HCT116 (cell line): ENCODE measurements around the gene ZIC4. TPM values are rescaled to one million over a fixed set of nuclear protein-coding genes. Genes with fewer than 3 reads are reported as not detected.

Source experiments
- ATAC-seq: fragments of 200-7000 bp; cut with Tn5 transposase; 2 replicates; pipeline ENCODE4 v1.9.1; 2020; ENCODE audit warnings: mild to moderate bottlenecking, moderate library complexity
- BruUV-seq: library from RNA; stranded (reverse); fragments of 400-500 nt; replicated peaks from 2 replicates; lab custom pipeline; 2021; lab: Mats Ljungman, UMichigan
- CTCF ChIA-PET: fragments of 300-600 bp; sonication (Branson Sonifier 250); formaldehyde crosslinking; loops from one replicate; lab custom pipeline; 2021; ENCODE audit warnings: antibody characterized with exemption; lab: Charles Lee
- POLR2A ChIA-PET: fragments of 300-600, 350-600 bp; sonication (Branson Sonifier 250); formaldehyde crosslinking; loops from one replicate; lab custom pipeline; 2021; ENCODE audit warnings: antibody characterized with exemption; lab: Charles Lee
- RAD21 ChIA-PET, 2 experiments: fragments of 300-600 bp; sonication (Branson Sonifier 250); formaldehyde crosslinking; loops; one replicate each; lab custom pipeline; 2023; ENCODE audit warnings: low total read pairs in 2 of 2; ENCODE audit not compliant: uncharacterized antibody in 2 of 2, unreplicated experiment in 2 of 2, low non-redundant PET in 1 of 2; lab: Charles Lee
- DNase-seq: peaks from one replicate; pipeline ENCODE4 v3.0.0-alpha.2; 2010; ENCODE audit warnings: low read depth, low spot score
- H2AFZ ChIP-seq: fragments of 200-600 bp; shearing (Covaris generic), sonication (generic); 2 replicates; pipeline ENCODE4 v1.6.1; 2017; ENCODE audit warnings: low read depth, mixed run types, mixed read lengths, antibody characterized with exemption, low read length; ENCODE audit not compliant: poor library complexity, severe bottlenecking
- H3K27ac ChIP-seq: 2 replicates; pipeline ENCODE4 v1.5.1; 2012; ENCODE audit warnings: low read depth, low read length
- H3K27me3 ChIP-seq: fragments of 200-600 bp; sonication (generic); 2 replicates; pipeline ENCODE4 v1.6.1; 2016; ENCODE audit warnings: mixed run types, low read length, mixed read lengths; ENCODE audit not compliant: insufficient read depth
- H3K36me3 ChIP-seq, 2 experiments: fragments of 200-500 bp in 1 of 2; fragments of 200-600 bp in 1 of 2; sonication (Bioruptor generic) in 1 of 2; sonication (generic) in 1 of 2; 2 replicates each; pipeline versions ENCODE4 v1.5.1 to v1.6.1; 2014 to 2016; ENCODE audit warnings: low read length in 2 of 2, inconsistent platforms in 1 of 2, mixed read lengths in 1 of 2, mixed run types in 1 of 2; ENCODE audit not compliant: insufficient read depth in 2 of 2, control insufficient read depth in 1 of 2
- H3K4me1 ChIP-seq, 2 experiments: fragments of 200-600 bp in 1 of 2; sonication (generic) in 1 of 2; 2 replicates each; pipeline versions ENCODE4 v1.5.1 to v1.6.1; 2012 to 2017; ENCODE audit warnings: low read length in 2 of 2, inconsistent platforms in 1 of 2, mild to moderate bottlenecking in 1 of 2, mixed read lengths in 1 of 2, mixed run types in 1 of 2, moderate library complexity in 1 of 2; ENCODE audit not compliant: insufficient read depth in 2 of 2, control insufficient read depth in 1 of 2
- H3K4me2 ChIP-seq: fragments of 200-600 bp; sonication (generic); 2 replicates; pipeline ENCODE4 v1.6.1; 2017; ENCODE audit warnings: mixed run types, low read length, mixed read lengths
- H3K4me3 ChIP-seq, 2 experiments: fragments of 200-600 bp in 1 of 2; sonication (generic) in 1 of 2; replicated peaks in 1 of 2; 2 replicates each; pipeline ENCODE4 v1.5.1; 2011 to 2016; ENCODE audit warnings: low read length in 2 of 2, control low read depth in 1 of 2, low read depth in 1 of 2, mild to moderate bottlenecking in 1 of 2, mixed read lengths in 1 of 2, mixed run types in 1 of 2
- H3K79me2 ChIP-seq: fragments of 200-600 bp; sonication (generic); 2 replicates; pipeline ENCODE4 v1.6.1; 2017; ENCODE audit warnings: mild to moderate bottlenecking, mixed run types, low read length, moderate library complexity, mixed read lengths; ENCODE audit not compliant: insufficient read depth
- H3K9ac ChIP-seq: fragments of 200-600 bp; sonication (generic); 2 replicates; pipeline ENCODE4 v1.6.1; 2016; ENCODE audit warnings: low read length, mixed read lengths
- H3K9me2 ChIP-seq: fragments of 200-600 bp; sonication (generic), shearing (Covaris generic); 2 replicates; pipeline ENCODE4 v1.6.1; 2017; ENCODE audit warnings: mixed run types, mild to moderate bottlenecking, moderate library complexity; ENCODE audit not compliant: insufficient read depth
- H3K9me3 ChIP-seq, 2 experiments: fragments of 200-500 bp in 1 of 2; fragments of 200-600 bp in 1 of 2; sonication (Bioruptor generic) in 1 of 2; sonication (generic) in 1 of 2; 2 replicates each; pipeline ENCODE4 v1.6.1; 2014 to 2017; ENCODE audit warnings: low read length in 2 of 2, mixed read lengths in 2 of 2, inconsistent platforms in 1 of 2, low read depth in 1 of 2, mild to moderate bottlenecking in 1 of 2, mixed run types in 1 of 2, moderate library complexity in 1 of 2; ENCODE audit not compliant: control insufficient read depth in 1 of 2, insufficient read depth in 1 of 2
- H4K20me1 ChIP-seq: fragments of 200-600 bp; sonication (generic), shearing (Covaris generic); 2 replicates; pipeline ENCODE4 v1.6.1; 2017; ENCODE audit warnings: mixed run types, mild to moderate bottlenecking, moderate library complexity; ENCODE audit not compliant: insufficient read depth
- CBX3 ChIP-seq: IDR thresholded peaks from 2 replicates; pipeline ENCODE4 v1.6.1; 2012; ENCODE audit warnings: low read depth
- CTCF ChIP-seq, 3 experiments: fragments of 200-600 bp in 1 of 3; sonication (generic) in 1 of 3; IDR thresholded peaks in 2 of 3; conservative IDR thresholded peaks in 1 of 3; 2 replicates each; pipeline ENCODE4 v1.5.1; 2012 to 2017; ENCODE audit warnings: low read depth in 2 of 3, low read length in 2 of 3, antibody characterized with exemption in 1 of 3, borderline replicate concordance in 1 of 3, control low read depth in 1 of 3, mild to moderate bottlenecking in 1 of 3, mixed read lengths in 1 of 3, mixed run types in 1 of 3, moderate library complexity in 1 of 3; ENCODE audit not compliant: insufficient read depth in 1 of 3
- EGR1 ChIP-seq: IDR thresholded peaks from 2 replicates; pipeline ENCODE4 v1.6.1; 2012; ENCODE audit warnings: low read depth
- ELF1 ChIP-seq: IDR thresholded peaks from 2 replicates; pipeline ENCODE4 v1.6.1; 2012; ENCODE audit warnings: low read depth, borderline replicate concordance
- EZH2 ChIP-seq: fragments of 200-600 bp; sonication (generic); IDR thresholded peaks from 2 replicates; pipeline ENCODE4 v1.6.1; 2017; ENCODE audit warnings: antibody characterized with exemption, mixed run types
- EZH2phosphoT487 ChIP-seq: fragments of 200-600 bp; IDR thresholded peaks from 2 replicates; pipeline ENCODE4 v1.6.1; 2018; ENCODE audit warnings: antibody characterized with exemption, borderline replicate concordance
- POLR2A ChIP-seq: IDR thresholded peaks from 2 replicates; pipeline ENCODE4 v1.7.0; 2011; ENCODE audit warnings: borderline replicate concordance; ENCODE audit not compliant: insufficient read depth, insufficient read length; ENCODE audit errors: extremely low read depth
- POLR2AphosphoS5 ChIP-seq: IDR thresholded peaks from 2 replicates; pipeline ENCODE4 v1.6.1; 2011; ENCODE audit warnings: mild to moderate bottlenecking, low read depth, low read length, moderate library complexity
- RAD21 ChIP-seq: IDR thresholded peaks from 2 replicates; pipeline ENCODE4 v1.6.1; 2012; ENCODE audit warnings: low read depth, mild to moderate bottlenecking
- REST ChIP-seq: IDR thresholded peaks from 2 replicates; pipeline ENCODE4 v1.6.1; 2012; ENCODE audit warnings: low read depth
- SIN3A ChIP-seq: IDR thresholded peaks from 2 replicates; pipeline ENCODE4 v1.6.1; 2012; ENCODE audit warnings: low read depth
- YY1 ChIP-seq: IDR thresholded peaks from 2 replicates; pipeline ENCODE4 v1.6.1; 2011; ENCODE audit warnings: low read length, low read depth, moderate library complexity, mild to moderate bottlenecking; ENCODE audit not compliant: insufficient replicate concordance; ENCODE audit errors: extremely low read depth
- ZNF274 ChIP-seq: fragments of 200-500 bp; sonication (Bioruptor generic); IDR thresholded peaks from 2 replicates; pipeline ENCODE4 v1.6.1; 2014; ENCODE audit warnings: mild to moderate bottlenecking, low read depth, low read length, inconsistent platforms
- intact Hi-C: fragments of 100-400 bp; cut with micrococcal nuclease; formaldehyde crosslinking; loops from 2 replicates; pipeline ENCODE4 v1.10.0; 2022
- total RNA-seq: library from RNA; stranded (reverse); gene quantifications from one replicate; pipeline ENCODE4 v1.2.1, GENCODE V29; 2021; ENCODE audit not compliant: unreplicated experiment

ZIC4 gene
- total RNA-seq, 1 experiment from 2014 or later, result not detected

GRCh38 chr3:147425388-147425850 lies 19.1 kb upstream of the ZIC4 start:
- BruUV-seq, result no TSS peak
- H3K4me3 ChIP-seq, result no peak overlapping the region
- no peak for DNase-seq
- no peaks in the 10 kb centered on the region for H4K20me1 ChIP-seq
- H3K27me3 ChIP-seq, result no peaks in the 10 kb centered on the region
- RAD21 ChIA-PET, result no interaction called here
- H3K9ac ChIP-seq, result no peak overlapping the region
- no peaks in the 10 kb centered on the region for H3K4me1 ChIP-seq
- CTCF ChIA-PET, result interaction anchor here (1.5 kb wide), 1 partner anchor 11 kb away, joined by 3 read pairs; no protein-coding TSS in a partner anchor
- H3K27ac ChIP-seq, result no peak overlapping the region
- no peaks in the 10 kb centered on the region for H3K9me2 ChIP-seq
- H3K79me2 ChIP-seq, result no peaks in the 10 kb centered on the region
- H2AFZ ChIP-seq, result no peak overlapping the region
- POLR2A ChIA-PET, result no interaction called here
- H3K9me3 ChIP-seq, result no peaks in the 10 kb centered on the region
- no peak overlapping the region for H3K4me2 ChIP-seq
- intact Hi-C loops, result no loop called here
- no peak for ATAC-seq
- no peaks in the 10 kb centered on the region for H3K36me3 ChIP-seq
- no peak for TF ChIP-seq ELF1

GRCh38 chr3:147424581-147425387 lies 18.4 kb upstream of the ZIC4 start:
- H3K9me3 ChIP-seq, result no peaks in the 10 kb centered on the region
- H3K27me3 ChIP-seq, result no peaks in the 10 kb centered on the region
- H3K4me1 ChIP-seq, result no peaks in the 10 kb centered on the region
- ChIA-PET RAD21 (no interaction called here), POLR2A (no interaction called here), CTCF (interaction anchor here (1.5 kb wide), 1 partner anchor 10 kb away, joined by 3 read pairs; no protein-coding TSS in a partner anchor)
- ATAC-seq (no peak), DNase-seq (no peak)
- H4K20me1 ChIP-seq, result no peaks in the 10 kb centered on the region
- H3K4me3 ChIP-seq, result no peak overlapping the region
- H2AFZ ChIP-seq, result no peak overlapping the region
- H3K4me2 ChIP-seq, result no peak overlapping the region
- H3K9ac ChIP-seq, result no peak overlapping the region
- H3K79me2 ChIP-seq, result no peaks in the 10 kb centered on the region
- no TSS peak for BruUV-seq
- H3K36me3 ChIP-seq, result no peaks in the 10 kb centered on the region
- H3K27ac ChIP-seq, result no peak overlapping the region
- no peaks in the 10 kb centered on the region for H3K9me2 ChIP-seq
- intact Hi-C loops, result no loop called here
- TF ChIP-seq ZNF274 (no peak), REST (no peak), RAD21 (no peak), POLR2AphosphoS5 (no peak), ELF1 (no peak), CTCF (IDR thresholded peaks at IDR 0.05 in 2 of 3, conservative IDR thresholded peaks at IDR 0.05 in 1 of 3; ENCODE audit: borderline replicate concordance in 1 of 3, insufficient read depth in 1 of 3, low read depth in 2 of 3, low read length in 2 of 3) (no peak), YY1 (no peak), CBX3 (no peak), POLR2A (no peak), SIN3A (no peak), EGR1 (no peak), EZH2 (no peak), EZH2phosphoT487 (no peak)
